Bone marrow (tissue), 2 donors: Measurements from ENCODE around the gene DHFR2.
"Not testable (repeated sequence)": the region's sequence is repeated elsewhere in the genome, so short reads cannot be mapped to it uniquely, and the experiment has no call there.

Experiments
- DNase-seq, 2 donors: peaks; one replicate each; lab custom pipeline; 2025; lab: John Stamatoyannopoulos, UW

DHFR2 gene

GRCh38 chr3:94065819-94066480, 3.2 kb upstream of the DHFR2 start:
- DNase-seq = no peak

DNA sequence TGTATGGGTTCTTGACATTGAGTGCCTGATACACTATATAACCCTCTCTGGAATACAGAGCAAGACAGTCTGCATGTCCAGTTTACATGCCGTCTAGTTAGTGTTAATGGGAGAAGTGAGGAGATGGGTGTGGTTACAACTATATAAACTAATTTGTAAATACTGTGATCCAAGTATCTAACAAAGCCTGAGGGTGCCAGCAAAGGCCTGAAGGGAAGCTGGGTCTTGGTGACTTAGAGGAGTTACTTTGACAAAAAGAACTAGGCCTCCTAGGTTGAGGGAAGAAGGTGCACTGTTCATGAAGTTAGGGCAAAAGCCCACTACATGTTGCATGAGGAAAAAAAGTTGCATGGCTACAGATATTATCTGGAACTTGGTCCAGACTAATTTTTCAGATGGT, 2.4 kb upstream of the DHFR2 start:
- DNase-seq = no peak

DNA sequence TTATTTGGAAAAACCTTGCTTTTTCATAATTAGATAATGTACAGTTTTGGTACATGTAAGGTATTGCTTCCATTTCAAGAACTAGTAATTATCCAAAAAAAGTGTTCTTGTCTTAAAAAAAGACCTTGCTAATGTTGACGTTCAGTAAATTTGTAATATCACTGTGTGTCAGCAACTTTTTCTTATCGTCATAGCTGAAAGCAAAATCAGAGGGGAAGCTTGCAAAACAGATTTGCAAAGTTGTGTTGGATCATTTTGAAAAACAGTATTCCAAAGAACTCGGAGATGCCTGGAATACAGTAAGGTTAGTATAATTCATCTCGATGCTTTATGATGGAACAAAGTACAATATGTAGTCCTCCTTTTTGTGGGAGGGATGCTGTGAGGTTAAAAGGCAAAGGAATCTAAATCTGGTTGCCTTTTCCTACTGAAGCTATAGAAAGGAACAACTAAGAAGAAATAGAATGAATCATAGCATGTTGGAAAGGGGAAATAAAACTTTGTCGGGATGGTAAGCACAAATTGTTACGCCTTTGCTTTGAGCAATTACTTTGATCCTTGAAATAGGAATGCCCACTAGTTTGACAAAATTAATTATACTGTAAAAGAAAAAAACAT, 1.6 kb upstream of the DHFR2 start:
- DNase-seq = no peak

GRCh38 chr3:94063496-94064119, 892 bp upstream of the DHFR2 start:
- DNase-seq = no peak

GRCh38 chr3:94061297-94061696, 1.4 kb downstream of the DHFR2 start:
- no peak for DNase-seq

- DNase-seq = no peak
Measured at GRCh38 chr3:94050546-94050945, 12.2 kb downstream of the DHFR2 start.

DNA sequence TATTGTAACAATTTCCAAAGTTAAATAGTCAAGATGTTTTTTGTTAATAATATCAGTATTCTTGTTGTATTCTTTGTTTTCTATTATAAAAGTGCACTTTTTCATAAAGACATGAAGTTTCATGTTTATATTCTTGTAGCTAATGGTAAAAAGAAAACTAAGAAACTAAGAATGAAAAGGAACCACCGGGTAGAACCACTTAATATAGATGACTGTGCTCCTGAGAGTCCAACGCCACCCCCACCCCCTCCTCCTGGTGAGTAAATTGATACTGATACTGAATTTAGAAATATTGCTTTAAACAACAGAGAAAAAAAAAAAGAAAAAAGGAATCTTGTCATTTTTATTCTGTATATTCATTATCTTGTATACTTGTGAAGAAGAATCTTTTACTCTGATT, 13.4 kb downstream of the DHFR2 start:
- DNase-seq = no peak

DNA sequence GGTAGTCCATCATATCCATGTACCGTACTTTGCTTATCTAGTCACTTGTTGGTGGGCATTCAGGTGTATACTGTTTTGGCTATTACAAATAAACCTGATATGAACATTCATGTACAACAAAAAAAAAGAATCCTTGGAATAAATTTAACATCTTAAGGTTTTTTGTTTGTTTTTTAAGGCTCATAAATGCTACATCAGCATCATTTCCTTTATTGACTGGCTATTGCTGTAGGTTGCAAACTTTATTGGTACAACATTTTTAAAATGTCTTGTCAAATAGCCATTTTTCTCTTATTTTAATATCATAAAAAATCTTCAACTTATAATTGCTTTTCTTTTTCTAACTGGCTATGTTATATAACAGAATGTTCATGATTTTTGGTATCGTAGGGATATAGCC, 16.2 kb downstream of the DHFR2 start:
- DNase-seq = no peak

DNA sequence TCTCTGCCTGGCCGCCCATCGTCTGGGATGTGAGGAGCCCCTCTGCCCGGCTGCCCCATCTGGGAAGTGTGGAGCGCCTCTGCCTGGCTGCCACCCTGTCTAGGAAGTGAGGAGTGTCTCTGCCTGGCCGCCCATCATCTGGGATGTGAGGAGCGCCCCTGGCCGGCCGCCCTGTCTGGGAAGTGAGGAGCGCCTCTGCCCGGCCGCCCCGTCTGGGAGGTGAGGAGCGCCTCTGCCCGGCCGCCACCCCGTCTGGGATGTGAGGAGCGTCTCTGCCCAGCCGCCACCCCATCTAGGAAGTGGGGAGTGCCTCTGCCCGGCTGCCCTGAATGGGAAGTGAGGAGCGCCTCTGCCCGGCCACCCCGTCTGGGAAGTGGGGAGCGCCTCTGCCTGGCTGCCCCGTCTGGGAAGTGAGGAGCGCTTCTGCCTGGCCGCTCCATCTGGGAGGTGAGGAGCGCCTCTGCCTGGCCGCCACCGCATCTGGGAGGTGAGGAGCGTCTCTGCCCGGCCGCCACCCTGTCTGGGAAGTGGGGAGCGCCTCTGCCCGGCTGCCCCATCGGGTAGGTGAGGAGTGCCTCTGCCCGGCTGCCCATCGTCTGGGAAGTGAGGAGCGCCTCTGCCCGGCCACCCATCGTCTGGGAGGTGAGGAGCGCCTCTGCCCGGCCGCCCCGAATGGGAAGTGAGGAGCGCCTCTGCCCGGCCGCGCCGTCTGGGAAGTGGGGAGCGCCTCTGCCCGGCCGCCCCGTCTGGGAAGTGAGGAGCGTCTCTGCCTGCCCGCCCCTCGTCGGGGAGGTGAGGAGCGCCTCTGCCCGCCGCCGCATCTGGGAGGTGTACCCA, 18.4 kb downstream of the DHFR2 start:
- DNase-seq = not testable (repeated sequence)

DNA sequence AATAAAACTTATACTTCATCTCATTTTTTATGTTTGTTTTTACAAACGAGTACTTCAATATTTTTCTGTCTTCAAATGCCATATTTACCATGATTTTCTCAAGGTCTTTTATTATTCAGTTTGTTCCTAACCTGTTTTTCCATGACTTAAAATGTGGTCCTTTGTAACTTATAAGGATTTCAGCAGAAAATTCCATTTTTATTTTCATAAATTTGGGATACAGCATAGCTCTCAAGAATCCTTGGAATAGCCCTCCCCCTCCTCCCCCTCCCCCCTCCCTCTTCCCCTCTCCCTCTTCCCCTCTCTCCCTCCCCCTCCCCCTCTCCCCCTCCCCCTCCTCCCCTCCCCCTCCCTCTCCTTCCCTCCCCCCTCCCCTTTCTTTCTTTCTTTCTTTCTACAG, 19.4 kb downstream of the DHFR2 start:
- DNase-seq = no peak

DNA sequence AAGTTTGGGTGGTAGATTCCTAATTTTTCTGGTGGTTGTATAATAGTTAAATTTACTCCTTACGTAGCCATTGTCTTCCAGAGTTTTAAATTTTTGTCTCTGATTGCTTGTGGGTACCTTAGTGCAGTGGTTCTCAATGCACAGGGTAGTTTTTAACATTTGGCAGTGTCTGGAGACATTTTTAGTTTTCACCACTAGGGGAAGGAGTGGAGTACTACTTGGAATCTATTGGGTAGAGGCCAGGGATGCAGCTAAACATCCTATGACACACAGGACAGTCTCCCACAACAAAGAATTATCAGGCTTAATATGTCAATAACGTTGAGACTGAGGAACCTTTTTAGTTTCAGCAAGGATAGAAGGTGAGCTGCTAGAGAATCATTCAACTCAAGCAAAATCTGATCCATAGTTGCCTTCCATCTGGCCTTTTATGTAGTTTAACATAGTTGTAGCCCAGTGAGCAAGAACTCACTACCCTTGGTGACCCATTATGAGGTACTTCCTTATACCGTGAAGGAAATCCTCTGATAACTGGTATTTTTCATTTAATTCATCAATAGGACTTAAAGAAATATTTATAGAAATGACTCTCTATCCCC, 25.7 kb downstream of the DHFR2 start:
- DNase-seq = no peak

DNA sequence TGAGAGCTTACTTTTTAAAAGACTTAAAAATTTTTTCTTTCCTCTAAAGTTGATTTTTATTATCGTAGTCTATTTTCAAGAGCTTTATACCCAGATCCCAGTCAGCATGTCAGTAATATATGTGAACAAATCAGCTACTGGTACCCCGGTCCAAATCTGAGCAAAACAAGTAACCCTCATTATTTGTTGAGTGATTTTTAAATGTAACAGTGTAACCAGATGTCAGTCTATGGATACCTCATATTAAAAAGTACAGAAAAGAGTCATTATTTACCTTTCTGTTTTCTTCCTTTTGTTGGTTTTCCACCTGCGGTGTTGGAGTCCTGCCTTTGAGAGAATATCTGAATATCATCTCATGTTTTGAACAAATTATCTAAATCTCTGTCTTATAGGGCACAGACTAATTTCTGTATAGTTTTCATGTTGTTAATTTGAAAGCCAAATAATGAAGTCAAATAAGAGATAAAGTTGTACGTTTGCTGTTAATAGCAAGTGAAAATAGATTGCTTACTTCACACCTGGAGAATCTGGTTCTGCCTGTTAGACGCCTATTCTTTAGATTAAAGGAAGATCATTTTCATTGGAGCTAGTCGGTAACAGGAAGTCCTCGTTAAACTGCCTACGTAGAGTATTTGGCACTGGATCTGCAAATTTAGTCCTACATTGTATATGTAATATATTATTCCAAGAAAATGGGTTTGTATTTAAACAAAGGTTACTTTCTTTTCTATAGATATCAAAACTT, 34.5 kb downstream of the DHFR2 start, which contains the start of gene STX19:
STX19 (minus strand) TSS at position 505 of the 745 bp plus-strand sequence. CDS start 13,328 bp downstream, outside the sequence.
- DNase-seq = no peak

DNA sequence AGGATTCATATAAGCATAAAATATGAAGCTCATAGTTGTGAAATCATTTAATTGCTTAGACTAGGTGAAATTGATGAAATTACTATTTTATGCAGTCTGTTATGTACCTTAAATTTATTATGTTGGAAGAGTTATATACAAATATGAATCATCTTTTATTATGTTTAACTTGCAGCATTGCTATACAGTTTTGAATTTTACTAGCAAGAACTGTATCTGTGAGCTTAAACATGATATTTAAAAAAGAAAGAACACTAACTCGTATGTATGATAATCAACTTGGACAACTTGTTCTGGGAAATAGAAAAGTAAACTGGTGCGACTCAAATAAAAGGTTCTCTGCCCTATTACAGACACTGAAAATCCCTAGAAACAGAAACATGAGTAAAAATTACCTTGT, 36.1 kb downstream of the DHFR2 start:
- no peak for DNase-seq

GRCh38 chr3:94024385-94024784, 38.3 kb downstream of the DHFR2 start:
- DNase-seq = no peak

DNA sequence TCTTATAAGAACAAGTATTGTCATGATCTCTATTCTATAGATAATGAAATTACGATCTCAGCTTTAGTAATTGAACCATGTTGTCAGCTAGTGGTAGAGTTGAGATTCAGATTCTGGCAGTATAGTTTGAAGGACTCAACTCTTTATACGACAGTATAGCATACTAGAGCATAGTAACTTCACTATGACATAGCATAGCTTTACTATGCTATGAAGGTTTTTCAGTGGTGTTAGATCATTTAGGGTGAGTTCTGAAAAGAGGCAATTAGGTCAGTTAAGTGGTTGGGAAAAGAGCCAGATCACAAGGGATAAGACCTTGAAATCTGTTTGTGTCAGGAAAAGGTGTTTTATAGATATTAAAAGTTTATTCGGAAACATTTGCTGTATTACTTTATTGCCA, 42.4 kb downstream of the DHFR2 start:
- no peak for DNase-seq

GRCh38 chr3:94019659-94020058, 43.1 kb downstream of the DHFR2 start:
- no peak for DNase-seq

GRCh38 chr3:94015025-94015424, 47.7 kb downstream of the DHFR2 start:
- no peak for DNase-seq

- DNase-seq = no peak
Measured at GRCh38 chr3:94012185-94012584, 50.5 kb downstream of the DHFR2 start.

DNA sequence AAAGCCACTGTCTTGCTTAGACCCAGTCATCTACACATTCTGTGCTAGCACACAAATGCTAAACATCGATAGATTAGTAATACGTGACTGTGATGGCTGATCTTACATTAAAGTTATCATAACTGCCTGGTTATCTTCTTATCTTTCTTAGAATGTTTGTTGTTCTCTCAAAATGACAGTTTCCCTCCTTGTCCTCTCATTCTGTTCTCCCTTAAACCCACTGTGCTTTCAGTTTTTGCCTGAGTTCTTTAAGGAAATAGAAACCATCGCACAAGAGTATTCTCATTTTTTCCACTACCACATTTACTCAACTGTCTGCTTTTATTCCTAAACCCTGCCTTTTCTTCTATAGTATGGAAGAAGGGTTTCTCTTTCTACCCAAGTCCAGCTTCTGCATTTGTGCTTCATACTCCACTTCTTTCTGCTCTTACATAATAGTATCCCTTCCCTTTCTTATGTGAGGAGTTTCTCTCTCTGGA, 51.4 kb downstream of the DHFR2 start:
- DNase-seq = no peak

DNA sequence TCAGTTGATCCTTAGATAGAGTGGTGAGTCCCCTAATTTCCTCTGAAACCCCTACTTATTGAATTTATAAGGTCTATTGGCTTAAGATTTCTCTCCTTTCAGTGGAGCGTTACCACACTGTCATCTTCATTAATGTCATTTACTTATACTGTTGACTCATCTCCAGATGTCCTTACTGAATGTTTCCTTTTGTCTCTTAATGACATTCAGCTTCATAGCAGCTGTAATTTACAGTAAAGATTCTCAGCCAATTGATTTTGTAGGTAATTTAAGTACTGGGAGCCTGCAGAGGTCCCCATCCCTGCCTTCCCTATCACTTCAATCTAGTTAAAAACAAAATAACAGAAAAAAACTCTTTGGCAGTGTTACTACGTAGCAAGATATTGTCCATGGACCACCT, 53.1 kb downstream of the DHFR2 start:
- DNase-seq = no peak

GRCh38 chr3:94008253-94008652, 54.5 kb downstream of the DHFR2 start:
- no peak for DNase-seq
